Ishikawa (cell line): ENCODE measurements around the gene PTGS1.

Source experiments
- CREB1 ChIP-seq: IDR thresholded peaks from 2 replicates; pipeline ENCODE4 v1.6.1; 2012; ENCODE audit warnings: low read depth
- ZBTB7A ChIP-seq: IDR thresholded peaks from 2 replicates; pipeline ENCODE4 v1.6.1; 2012; ENCODE audit warnings: low read depth
- TF ChIP-seq, protein P1 (sequence below): IDR thresholded peaks from 2 replicates; pipeline ENCODE4 v1.6.1; 2012

DNA sequence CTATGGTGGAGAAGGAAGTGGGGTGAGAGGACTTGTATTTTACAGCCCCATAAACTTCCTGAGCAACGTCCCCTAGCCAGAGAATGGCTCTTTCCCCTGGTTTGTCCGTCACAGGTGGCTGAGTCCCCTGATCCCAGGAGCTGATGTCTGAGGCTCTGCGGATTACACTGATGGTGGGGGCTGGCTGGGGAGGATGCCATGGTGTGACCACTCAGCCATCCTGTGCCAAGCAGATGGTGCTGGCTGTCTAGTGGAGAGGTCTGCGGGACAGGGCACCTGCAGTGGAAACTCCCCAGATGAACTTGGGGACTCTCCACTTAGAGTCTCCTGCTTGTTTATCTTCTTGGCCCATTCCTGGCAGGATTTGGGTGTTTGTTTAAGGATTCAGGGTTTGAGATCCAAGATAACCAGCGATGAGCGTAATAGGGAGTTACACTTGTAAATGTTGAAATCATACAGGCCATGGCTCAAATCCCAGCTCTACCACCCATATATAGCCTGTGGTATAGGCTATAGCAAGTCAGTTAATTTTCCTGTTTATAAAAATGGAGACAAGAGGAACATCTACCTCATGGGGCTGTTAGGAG lies 4.7 kb upstream of the PTGS1 start:
- TF ChIP-seq CREB1: no peak
- TF ChIP-seq, protein P1, sequence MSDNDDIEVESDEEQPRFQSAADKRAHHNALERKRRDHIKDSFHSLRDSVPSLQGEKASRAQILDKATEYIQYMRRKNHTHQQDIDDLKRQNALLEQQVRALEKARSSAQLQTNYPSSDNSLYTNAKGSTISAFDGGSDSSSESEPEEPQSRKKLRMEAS: no peak
- TF ChIP-seq ZBTB7A: no peak
